ENCODE measurements around the gene LCA5L.
"Not testable (repeated sequence)": the region's sequence is repeated elsewhere in the genome, so short reads cannot be mapped to it uniquely, and the experiment has no call there.

The LCA5L gene

GRCh38 chr21:39430016-39430415 lies 15.6 kb downstream of the LCA5L start:
- H3K9me3 ChIP-seq (ENCODE audit: control insufficient read depth, low read length): no peaks in the 10 kb centered on the region
- no peak overlapping the region for H3K27ac ChIP-seq (ENCODE audit: insufficient read depth, low read length, poor library complexity, severe bottlenecking)
- no peaks in the 10 kb centered on the region for H3K27me3 ChIP-seq (replicated peaks; ENCODE audit: control insufficient read depth, insufficient read depth, low read length, poor library complexity, severe bottlenecking)
- H3K36me3 ChIP-seq (ENCODE audit: control insufficient read depth, insufficient read depth, low read length): no peaks in the 10 kb centered on the region
- H3K4me1 ChIP-seq (ENCODE audit: control insufficient read depth, insufficient read depth, low read length, poor library complexity, severe bottlenecking): no peaks in the 10 kb centered on the region
- no peak for DNase-seq
- no peak overlapping the region for H3K4me3 ChIP-seq (ENCODE audit: insufficient read depth, low read depth, low read length, poor library complexity, severe bottlenecking)

- no peaks in the 10 kb centered on the region for H3K27me3 ChIP-seq (replicated peaks; ENCODE audit: control insufficient read depth, insufficient read depth, low read length, poor library complexity, severe bottlenecking)
- no peak for DNase-seq
- no peak overlapping the region for H3K4me3 ChIP-seq (ENCODE audit: insufficient read depth, low read depth, low read length, poor library complexity, severe bottlenecking)
- no peaks in the 10 kb centered on the region for H3K9me3 ChIP-seq (ENCODE audit: control insufficient read depth, low read length)
- H3K27ac ChIP-seq (ENCODE audit: insufficient read depth, low read length, poor library complexity, severe bottlenecking): no peak overlapping the region
- H3K4me1 ChIP-seq (ENCODE audit: control insufficient read depth, insufficient read depth, low read length, poor library complexity, severe bottlenecking): no peaks in the 10 kb centered on the region
- H3K36me3 ChIP-seq (ENCODE audit: control insufficient read depth, insufficient read depth, low read length): no peaks in the 10 kb centered on the region
These were observed 16.1 kb downstream of the LCA5L start for GRCh38 chr21:39429445-39429844.

GRCh38 chr21:39422527-39423241 lies 22.9 kb downstream of the LCA5L start:
- H3K4me3 ChIP-seq (ENCODE audit: insufficient read depth, low read depth, low read length, poor library complexity, severe bottlenecking): no peak overlapping the region
- H3K36me3 ChIP-seq (ENCODE audit: control insufficient read depth, insufficient read depth, low read length): no peaks in the 10 kb centered on the region
- no peaks in the 10 kb centered on the region for H3K27me3 ChIP-seq (replicated peaks; ENCODE audit: control insufficient read depth, insufficient read depth, low read length, poor library complexity, severe bottlenecking)
- H3K27ac ChIP-seq (ENCODE audit: insufficient read depth, low read length, poor library complexity, severe bottlenecking): no peak overlapping the region
- no peaks in the 10 kb centered on the region for H3K4me1 ChIP-seq (ENCODE audit: control insufficient read depth, insufficient read depth, low read length, poor library complexity, severe bottlenecking)
- H3K9me3 ChIP-seq (ENCODE audit: control insufficient read depth, low read length): no peaks in the 10 kb centered on the region
- DNase-seq: no peak

- H3K27ac ChIP-seq (ENCODE audit: insufficient read depth, low read length, poor library complexity, severe bottlenecking); H3K4me1 ChIP-seq (ENCODE audit: control insufficient read depth, insufficient read depth, low read length, poor library complexity, severe bottlenecking); H3K9me3 ChIP-seq (ENCODE audit: control insufficient read depth, low read length); H3K36me3 ChIP-seq (ENCODE audit: control insufficient read depth, insufficient read depth, low read length); H3K27me3 ChIP-seq (replicated peaks; ENCODE audit: control insufficient read depth, insufficient read depth, low read length, poor library complexity, severe bottlenecking); H3K4me3 ChIP-seq (ENCODE audit: insufficient read depth, low read depth, low read length, poor library complexity, severe bottlenecking); DNase-seq: not testable (repeated sequence)
These were observed 26.4 kb downstream of the LCA5L start for GRCh38 chr21:39419204-39419603.

GRCh38 chr21:39406065-39406464 lies 39.5 kb downstream of the LCA5L start:
- Histone ChIP-seq H3K4me3 (ENCODE audit: insufficient read depth, low read depth, low read length, poor library complexity, severe bottlenecking) (no peak overlapping the region), H3K9me3 (ENCODE audit: control insufficient read depth, low read length) (no peaks in the 10 kb centered on the region), H3K27me3 (replicated peaks; ENCODE audit: control insufficient read depth, insufficient read depth, low read length, poor library complexity, severe bottlenecking) (no peaks in the 10 kb centered on the region), H3K36me3 (ENCODE audit: control insufficient read depth, insufficient read depth, low read length) (peaks cover 10% of the 10 kb centered on the region), H3K27ac (ENCODE audit: insufficient read depth, low read length, poor library complexity, severe bottlenecking) (no peak overlapping the region), H3K4me1 (ENCODE audit: control insufficient read depth, insufficient read depth, low read length, poor library complexity, severe bottlenecking) (no peaks in the 10 kb centered on the region)
- no peak for DNase-seq

- H3K9me3 ChIP-seq (ENCODE audit: control insufficient read depth, low read length): no peaks in the 10 kb centered on the region
- H3K4me1 ChIP-seq (ENCODE audit: control insufficient read depth, insufficient read depth, low read length, poor library complexity, severe bottlenecking): no peaks in the 10 kb centered on the region
- no peaks in the 10 kb centered on the region for H3K27me3 ChIP-seq (replicated peaks; ENCODE audit: control insufficient read depth, insufficient read depth, low read length, poor library complexity, severe bottlenecking)
- no peak for DNase-seq
- no peak overlapping the region for H3K27ac ChIP-seq (ENCODE audit: insufficient read depth, low read length, poor library complexity, severe bottlenecking)
- H3K4me3 ChIP-seq (ENCODE audit: insufficient read depth, low read depth, low read length, poor library complexity, severe bottlenecking): no peak overlapping the region
- H3K36me3 ChIP-seq (ENCODE audit: control insufficient read depth, insufficient read depth, low read length): peaks cover 10% of the 10 kb centered on the region
These were observed 45.4 kb downstream of the LCA5L start for GRCh38 chr21:39400173-39400572.

GRCh38 chr21:39397646-39398385 lies 47.8 kb downstream of the LCA5L start:
- Histone ChIP-seq H3K27ac (ENCODE audit: insufficient read depth, low read length, poor library complexity, severe bottlenecking) (no peak overlapping the region), H3K4me1 (ENCODE audit: control insufficient read depth, insufficient read depth, low read length, poor library complexity, severe bottlenecking) (no peaks in the 10 kb centered on the region), H3K36me3 (ENCODE audit: control insufficient read depth, insufficient read depth, low read length) (peaks cover 16% of the 10 kb centered on the region), H3K4me3 (ENCODE audit: insufficient read depth, low read depth, low read length, poor library complexity, severe bottlenecking) (no peak overlapping the region), H3K27me3 (replicated peaks; ENCODE audit: control insufficient read depth, insufficient read depth, low read length, poor library complexity, severe bottlenecking) (no peaks in the 10 kb centered on the region), H3K9me3 (ENCODE audit: control insufficient read depth, low read length) (no peaks in the 10 kb centered on the region)
- no peak for DNase-seq

GRCh38 chr21:39392981-39393380 lies 52.6 kb downstream of the LCA5L start:
- Histone ChIP-seq H3K4me1 (ENCODE audit: control insufficient read depth, insufficient read depth, low read length, poor library complexity, severe bottlenecking) (peaks cover 8% of the 10 kb centered on the region), H3K27me3 (replicated peaks; ENCODE audit: control insufficient read depth, insufficient read depth, low read length, poor library complexity, severe bottlenecking) (no peaks in the 10 kb centered on the region), H3K9me3 (ENCODE audit: control insufficient read depth, low read length) (no peaks in the 10 kb centered on the region), H3K27ac (ENCODE audit: insufficient read depth, low read length, poor library complexity, severe bottlenecking) (no peak overlapping the region), H3K36me3 (ENCODE audit: control insufficient read depth, insufficient read depth, low read length) (peaks cover 25% of the 10 kb centered on the region), H3K4me3 (ENCODE audit: insufficient read depth, low read depth, low read length, poor library complexity, severe bottlenecking) (no peak overlapping the region)
- no peak for DNase-seq

- no peaks in the 10 kb centered on the region for H3K27me3 ChIP-seq (replicated peaks; ENCODE audit: control insufficient read depth, insufficient read depth, low read length, poor library complexity, severe bottlenecking)
- no peaks in the 10 kb centered on the region for H3K9me3 ChIP-seq (ENCODE audit: control insufficient read depth, low read length)
- H3K4me3 ChIP-seq (ENCODE audit: insufficient read depth, low read depth, low read length, poor library complexity, severe bottlenecking): no peak overlapping the region
- H3K27ac ChIP-seq (ENCODE audit: insufficient read depth, low read length, poor library complexity, severe bottlenecking): no peak overlapping the region
- H3K36me3 ChIP-seq (ENCODE audit: control insufficient read depth, insufficient read depth, low read length): peaks cover 18% of the 10 kb centered on the region
- DNase-seq: no peak
- peaks cover 12% of the 10 kb centered on the region for H3K4me1 ChIP-seq (ENCODE audit: control insufficient read depth, insufficient read depth, low read length, poor library complexity, severe bottlenecking)
These were observed 55.3 kb downstream of the LCA5L start for GRCh38 chr21:39390212-39390765.

GRCh38 chr21:39388811-39389155 lies 56.8 kb downstream of the LCA5L start:
- no peak for DNase-seq
- H3K4me3 ChIP-seq (ENCODE audit: insufficient read depth, low read depth, low read length, poor library complexity, severe bottlenecking): peak overlapping the region; percentile 67
- H3K27me3 ChIP-seq (replicated peaks; ENCODE audit: control insufficient read depth, insufficient read depth, low read length, poor library complexity, severe bottlenecking): no peaks in the 10 kb centered on the region
- no peaks in the 10 kb centered on the region for H3K9me3 ChIP-seq (ENCODE audit: control insufficient read depth, low read length)
- H3K27ac ChIP-seq (ENCODE audit: insufficient read depth, low read length, poor library complexity, severe bottlenecking): no peak overlapping the region
- peaks cover 12% of the 10 kb centered on the region for H3K36me3 ChIP-seq (ENCODE audit: control insufficient read depth, insufficient read depth, low read length)
- peaks cover 12% of the 10 kb centered on the region for H3K4me1 ChIP-seq (ENCODE audit: control insufficient read depth, insufficient read depth, low read length, poor library complexity, severe bottlenecking)

All from effector memory CD4-positive, alpha-beta T cell (primary cell).